Endothelial cell of umbilical vein (primary cell): ENCODE data around the gene NCKAP5. TPM values are rescaled to one million over a fixed set of nuclear protein-coding genes. Genes with fewer than 3 reads are reported as not detected.

ENCODE experiments used
- BruUV-seq: library from RNA; stranded (reverse); fragments of 400-500 nt; replicated peaks from 2 replicates; lab custom pipeline; 2021; lab: Mats Ljungman, UMichigan
- CTCF ChIA-PET: fragments of 300-600, 350-600 bp; sonication (Branson Sonifier 250); formaldehyde crosslinking; loops from one replicate; lab custom pipeline; 2021; ENCODE audit warnings: antibody characterized with exemption, inconsistent platforms; lab: Charles Lee
- POLR2A ChIA-PET: fragments of 300-600, 350-600 bp; sonication (Branson Sonifier 250); formaldehyde crosslinking; loops from one replicate; lab custom pipeline; 2021; ENCODE audit warnings: antibody characterized with exemption, inconsistent platforms; lab: Charles Lee
- DNase-seq: peaks from one replicate; pipeline ENCODE4 v3.0.0-alpha.2; 2011; ENCODE audit warnings: low read depth, low spot score
- FAIRE-seq: peaks from 2 replicates; lab custom pipeline; 2011; peaks lifted over from hg19 to GRCh38; lab: Jason Lieb, UNC
- H2AFZ ChIP-seq: 2 replicates; pipeline ENCODE4 v1.6.0; 2012; ENCODE audit warnings: low read depth, low read length, control low read depth, inconsistent platforms
- H3K27ac ChIP-seq: 2 replicates; pipeline ENCODE4 v1.5.1; 2011; ENCODE audit warnings: low read depth, mild to moderate bottlenecking, control low read depth, low read length, moderate library complexity; ENCODE audit not compliant: insufficient read depth
- H3K27me3 ChIP-seq, 2 experiments: 2 replicates each; pipeline versions ENCODE4 v1.6.0 to v1.6.1; 2011; ENCODE audit warnings: low read length in 2 of 2, mixed read lengths in 1 of 2; ENCODE audit not compliant: control insufficient read depth in 2 of 2, insufficient read depth in 2 of 2
- H3K36me3 ChIP-seq, 2 experiments: 2 replicates in 1 of 2; 3 replicates in 1 of 2; pipeline ENCODE4 v1.5.1; 2011; ENCODE audit warnings: low read length in 2 of 2, mild to moderate bottlenecking in 1 of 2, moderate library complexity in 1 of 2; ENCODE audit not compliant: control insufficient read depth in 2 of 2, insufficient read depth in 2 of 2; ENCODE audit errors: extremely low read depth in 1 of 2
- H3K4me1 ChIP-seq: 3 replicates; pipeline ENCODE4 v1.5.1; 2011; ENCODE audit warnings: mild to moderate bottlenecking, low read length; ENCODE audit not compliant: control insufficient read depth, insufficient read depth; ENCODE audit errors: extremely low read depth
- H3K4me2 ChIP-seq: 2 replicates; pipeline ENCODE4 v1.6.1; 2011; ENCODE audit warnings: low read length, control low read depth, mixed read lengths; ENCODE audit not compliant: insufficient read depth
- H3K4me3 ChIP-seq, 3 experiments: fragments of 200-600 bp in 1 of 3; sonication (generic), shearing (Covaris generic) in 1 of 3; replicated peaks in 1 of 3; 2 replicates each; pipeline ENCODE4 v1.5.1; 2011 to 2016; ENCODE audit warnings: control low read depth in 3 of 3, low read length in 3 of 3, mild to moderate bottlenecking in 2 of 3, inconsistent platforms in 1 of 3, low read depth in 1 of 3, moderate library complexity in 1 of 3; ENCODE audit not compliant: insufficient read depth in 1 of 3
- H3K79me2 ChIP-seq: 2 replicates; pipeline ENCODE4 v1.6.0; 2012; ENCODE audit warnings: low read length, inconsistent platforms; ENCODE audit not compliant: control insufficient read depth, insufficient read depth
- H3K9ac ChIP-seq: replicated peaks from 2 replicates; pipeline ENCODE3; 2011; ENCODE audit warnings: low read length, control low read depth; ENCODE audit not compliant: insufficient read depth; ENCODE audit errors: extremely low read depth
- H3K9me1 ChIP-seq: replicated peaks from 3 replicates; pipeline ENCODE4 v1.6.0; 2011; ENCODE audit warnings: mild to moderate bottlenecking, low read length; ENCODE audit not compliant: control insufficient read depth, insufficient read depth; ENCODE audit errors: extremely low read depth
- H3K9me3 ChIP-seq: replicated peaks from 2 replicates; pipeline ENCODE4 v1.5.1; 2012; ENCODE audit warnings: low read length, inconsistent platforms; ENCODE audit not compliant: control insufficient read depth, insufficient read depth
- H4K20me1 ChIP-seq: replicated peaks from 2 replicates; pipeline ENCODE3; 2011; ENCODE audit warnings: mild to moderate bottlenecking, low read length; ENCODE audit not compliant: control insufficient read depth, insufficient read depth; ENCODE audit errors: extremely low read depth
- EZH2 ChIP-seq: IDR thresholded peaks from 2 replicates; pipeline ENCODE4 v1.6.1; 2012; ENCODE audit warnings: borderline replicate concordance, low read depth, mild to moderate bottlenecking, moderate library complexity, low read length, inconsistent platforms; ENCODE audit not compliant: severe bottlenecking
- FOS ChIP-seq: IDR thresholded peaks from 2 replicates; pipeline ENCODE4 v1.6.1; 2011; ENCODE audit warnings: mild to moderate bottlenecking, low read length, moderate library complexity, borderline replicate concordance; ENCODE audit not compliant: insufficient read depth
- JUN ChIP-seq: IDR thresholded peaks from 2 replicates; pipeline ENCODE4 v1.6.1; 2011; ENCODE audit warnings: borderline replicate concordance, low read depth; ENCODE audit not compliant: insufficient read length, insufficient read depth
- POLR2AphosphoS5 ChIP-seq: IDR thresholded peaks from 2 replicates; pipeline ENCODE4 v1.6.1; 2012; ENCODE audit warnings: low read depth, mild to moderate bottlenecking, control low read depth, low read length, moderate library complexity; ENCODE audit not compliant: insufficient read depth
- dilution Hi-C: fragments of 300-500 bp; cut with MboI; formaldehyde crosslinking; loops from one replicate; pipeline ENCODE4 v1.15.0; 2019; ENCODE audit warnings: low sequenced_read_pairs; ENCODE audit not compliant: extremely low pct_ligation_motif_present
- intact Hi-C: fragments of 100-400 bp; cut with micrococcal nuclease; formaldehyde crosslinking; loops from one replicate; pipeline ENCODE4 v1.10.0; 2022
- polyA plus RNA-seq, 4 experiments: library from polyadenylated mRNA; depleted of rRNA in 3 of 4; stranded (reverse) in 3 of 4; unstranded in 1 of 4; fragments of >200 nt; gene quantifications; 2 replicates each; pipeline versions ENCODE4 v1.2.1 to v1.2.3, GENCODE V29; 2011 to 2012; ENCODE audit warnings: missing spikeins in 1 of 4
- total RNA-seq: library from RNA; stranded (reverse); gene quantifications from 2 replicates; pipeline ENCODE4 v1.2.3, GENCODE V29; 2021
- TF ChIP-seq, protein P1 (sequence below), 2 donors: IDR thresholded peaks; 1 replicate in 1 of 2; 2 replicates in 1 of 2; pipeline ENCODE4 v1.5.1; 2011; ENCODE audit warnings: low read length in 2 of 2, mild to moderate bottlenecking in 2 of 2, moderate library complexity in 2 of 2, control low read depth in 1 of 2, inconsistent platforms in 1 of 2, low read depth in 1 of 2; ENCODE audit not compliant: insufficient read depth in 1 of 2; ENCODE audit errors: extremely low read depth in 1 of 2

The NCKAP5 gene
- total and polyA plus RNA-seq, 2 donors (not counting 3 experiments of a cell fraction or from before 2014, with no cell fraction given), result 0.47 to 3.3 TPM

DNA sequence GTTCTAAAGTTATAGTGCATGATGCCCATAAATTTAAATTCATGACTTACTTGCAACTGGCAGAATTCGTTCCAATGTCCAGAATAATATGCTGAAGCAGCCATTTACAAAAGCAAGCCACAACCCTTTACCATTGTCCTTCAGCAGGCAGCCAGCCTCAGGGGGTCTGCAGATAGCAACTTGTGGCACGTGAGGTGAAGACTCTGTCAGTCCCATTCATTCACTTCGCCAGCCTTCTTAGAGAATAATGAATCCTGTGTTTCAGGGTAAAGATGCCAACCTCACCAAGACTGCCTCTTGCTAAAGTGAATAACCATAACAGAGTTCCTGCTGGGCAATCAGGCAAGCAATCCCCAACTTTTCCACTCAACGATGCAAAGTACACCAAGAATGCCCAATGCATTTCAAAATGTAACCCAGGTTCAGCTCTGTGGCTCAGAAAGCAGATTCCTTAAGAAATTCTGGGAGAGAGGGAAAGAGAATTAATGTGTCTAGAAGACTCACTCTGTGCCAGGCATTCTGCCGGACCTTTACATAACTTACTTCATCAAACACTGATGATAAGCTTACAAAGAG is 315.4 kb downstream of the NCKAP5 start:
- CTCF ChIA-PET, result interaction anchor here (0.7 to 1.1 kb wide), 3 partner anchors 9 to 14 kb away, joined by 3 read pairs; no protein-coding TSS in a partner anchor
- FAIRE-seq, result no peak
- no peak for TF ChIP-seq POLR2AphosphoS5
- no peak for TF ChIP-seq JUN
- TF ChIP-seq EZH2, result no peak
- TF ChIP-seq, protein P1, sequence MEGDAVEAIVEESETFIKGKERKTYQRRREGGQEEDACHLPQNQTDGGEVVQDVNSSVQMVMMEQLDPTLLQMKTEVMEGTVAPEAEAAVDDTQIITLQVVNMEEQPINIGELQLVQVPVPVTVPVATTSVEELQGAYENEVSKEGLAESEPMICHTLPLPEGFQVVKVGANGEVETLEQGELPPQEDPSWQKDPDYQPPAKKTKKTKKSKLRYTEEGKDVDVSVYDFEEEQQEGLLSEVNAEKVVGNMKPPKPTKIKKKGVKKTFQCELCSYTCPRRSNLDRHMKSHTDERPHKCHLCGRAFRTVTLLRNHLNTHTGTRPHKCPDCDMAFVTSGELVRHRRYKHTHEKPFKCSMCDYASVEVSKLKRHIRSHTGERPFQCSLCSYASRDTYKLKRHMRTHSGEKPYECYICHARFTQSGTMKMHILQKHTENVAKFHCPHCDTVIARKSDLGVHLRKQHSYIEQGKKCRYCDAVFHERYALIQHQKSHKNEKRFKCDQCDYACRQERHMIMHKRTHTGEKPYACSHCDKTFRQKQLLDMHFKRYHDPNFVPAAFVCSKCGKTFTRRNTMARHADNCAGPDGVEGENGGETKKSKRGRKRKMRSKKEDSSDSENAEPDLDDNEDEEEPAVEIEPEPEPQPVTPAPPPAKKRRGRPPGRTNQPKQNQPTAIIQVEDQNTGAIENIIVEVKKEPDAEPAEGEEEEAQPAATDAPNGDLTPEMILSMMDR (IDR thresholded peaks at IDR 0.05; ENCODE audit: extremely low read depth in 1 of 2, insufficient read depth in 1 of 2, low read depth in 1 of 2, low read length in 2 of 2), result no peak
- no peak for TF ChIP-seq FOS
- Histone ChIP-seq H3K27me3 (no peaks in the 10 kb centered on the region), H2AFZ (no peak overlapping the region), H3K4me2 (no peak overlapping the region), H3K4me3 (no peak overlapping the region), H3K4me1 (peaks cover 6% of the 10 kb centered on the region), H3K9me3 (no peaks in the 10 kb centered on the region), H4K20me1 (no peaks in the 10 kb centered on the region), H3K79me2 (no peaks in the 10 kb centered on the region), H3K9ac (no peak overlapping the region), H3K36me3 (no peaks in the 10 kb centered on the region), H3K27ac (no peak overlapping the region), H3K9me1 (no peaks in the 10 kb centered on the region)
- POLR2A ChIA-PET, result no interaction called here
- dilution Hi-C loops (no loop called here), intact Hi-C loops (no loop called here)
- no TSS peak for BruUV-seq
- DNase-seq, result no peak
